ENCODE measurements around the gene CRY2.

GRCh38 chr11:45806072-45806933, 41.0 kb upstream of the CRY2 start:
- TF ChIP-seq CTCF (IDR thresholded peaks at IDR 0.05) (no peak), POLR2A (IDR thresholded peaks at IDR 0.05) (no peak)
